SJCRH30 (cell line): Measurements from ENCODE around the gene PHOSPHO2. TPM values are rescaled to one million over a fixed set of nuclear protein-coding genes. Genes with fewer than 3 reads are reported as not detected.
A peak's percentile ranks its signal among the peaks of the same experiment; 100 is the strongest.
"Not testable (repeated sequence)": the region's sequence is repeated elsewhere in the genome, so short reads cannot be mapped to it uniquely, and the experiment has no call there.

Source experiments
- DNase-seq, 2 experiments: peaks; one replicate each; pipeline ENCODE4 v3.0.0-alpha.2; 2015 to 2020
- H3K27ac ChIP-seq: fragments of 250-450 bp; sonication (Bioruptor Pico); 2 replicates; pipeline ENCODE4 v1.5.1; 2020; ENCODE audit warnings: mild to moderate bottlenecking, moderate library complexity
- H3K27me3 ChIP-seq: fragments of 250-450 bp; sonication (Bioruptor Pico); 2 replicates; pipeline ENCODE4 v1.5.1; 2020; ENCODE audit warnings: mild to moderate bottlenecking, moderate library complexity
- H3K36me3 ChIP-seq: fragments of 250-450 bp; sonication (Bioruptor Pico); 2 replicates; pipeline ENCODE4 v1.5.1; 2020; ENCODE audit warnings: mild to moderate bottlenecking, moderate library complexity
- H3K4me1 ChIP-seq: fragments of 250-450 bp; sonication (Bioruptor Pico); 2 replicates; pipeline ENCODE4 v1.5.1; 2020; ENCODE audit warnings: mild to moderate bottlenecking, moderate library complexity
- H3K4me3 ChIP-seq: fragments of 250-450 bp; sonication (Bioruptor Pico); 2 replicates; pipeline ENCODE4 v1.5.1; 2020; ENCODE audit warnings: mild to moderate bottlenecking, moderate library complexity
- H3K9me3 ChIP-seq: fragments of 250-450 bp; sonication (Bioruptor Pico); replicated peaks from 2 replicates; pipeline ENCODE4 v1.5.1; 2020; ENCODE audit warnings: mild to moderate bottlenecking, moderate library complexity
- total RNA-seq: library from RNA; depleted of rRNA; stranded (reverse); fragments of >200 nt; shearing (Covaris generic); gene quantifications from 2 replicates; pipeline ENCODE4 v1.2.3, GENCODE V29; 2014

PHOSPHO2 gene
- total RNA-seq, 1 experiment from 2014 or later: 4.7 TPM

- Histone ChIP-seq H3K4me3 (no peak overlapping the region), H3K9me3 (no peaks in the 10 kb centered on the region), H3K36me3 (no peaks in the 10 kb centered on the region), H3K4me1 (no peaks in the 10 kb centered on the region), H3K27ac (no peak overlapping the region), H3K27me3 (no peaks in the 10 kb centered on the region)
- DNase-seq: no peak
Measured at GRCh38 chr2:169670937-169671336, 23.3 kb upstream of the PHOSPHO2 start.

- no peaks in the 10 kb centered on the region for H3K36me3 ChIP-seq
- no peak overlapping the region for H3K27ac ChIP-seq
- H3K27me3 ChIP-seq: no peaks in the 10 kb centered on the region
- no peak overlapping the region for H3K4me3 ChIP-seq
- DNase-seq: no peak
- no peaks in the 10 kb centered on the region for H3K4me1 ChIP-seq
- no peaks in the 10 kb centered on the region for H3K9me3 ChIP-seq
Measured at GRCh38 chr2:169672406-169672805, 21.9 kb upstream of the PHOSPHO2 start.

GRCh38 chr2:169673106-169673505 lies 21.2 kb upstream of the PHOSPHO2 start:
- no peaks in the 10 kb centered on the region for H3K4me1 ChIP-seq
- H3K27me3 ChIP-seq: no peaks in the 10 kb centered on the region
- H3K36me3 ChIP-seq: no peaks in the 10 kb centered on the region
- DNase-seq: no peak
- H3K9me3 ChIP-seq: no peaks in the 10 kb centered on the region
- no peak overlapping the region for H3K4me3 ChIP-seq
- no peak overlapping the region for H3K27ac ChIP-seq

GRCh38 chr2:169673921-169674320 lies 20.3 kb upstream of the PHOSPHO2 start:
- Histone ChIP-seq H3K9me3 (no peaks in the 10 kb centered on the region), H3K36me3 (no peaks in the 10 kb centered on the region)
- DNase-seq: no peak

GRCh38 chr2:169676357-169676756 lies 17.9 kb upstream of the PHOSPHO2 start:
- H3K27ac ChIP-seq: no peak overlapping the region
- H3K27me3 ChIP-seq: no peaks in the 10 kb centered on the region
- no peaks in the 10 kb centered on the region for H3K36me3 ChIP-seq
- H3K9me3 ChIP-seq: no peaks in the 10 kb centered on the region
- H3K4me3 ChIP-seq: no peak overlapping the region
- DNase-seq: no peak
- no peaks in the 10 kb centered on the region for H3K4me1 ChIP-seq

More at GRCh38 chr2:169673921-169674320, 20.3 kb upstream of the PHOSPHO2 start:
- Histone ChIP-seq H3K4me1 (no peaks in the 10 kb centered on the region), H3K27me3 (no peaks in the 10 kb centered on the region), H3K27ac (no peak overlapping the region), H3K4me3 (no peak overlapping the region)

GRCh38 chr2:169676850-169677249 lies 17.4 kb upstream of the PHOSPHO2 start:
- Histone ChIP-seq H3K4me3 (no peak overlapping the region), H3K9me3 (no peaks in the 10 kb centered on the region), H3K4me1 (no peaks in the 10 kb centered on the region), H3K27ac (no peak overlapping the region), H3K36me3 (no peaks in the 10 kb centered on the region), H3K27me3 (no peaks in the 10 kb centered on the region)
- DNase-seq: no peak

- H3K4me1 ChIP-seq: no peaks in the 10 kb centered on the region
- DNase-seq: no peak
Measured at GRCh38 chr2:169683054-169683424, 11.2 kb upstream of the PHOSPHO2 start.

GRCh38 chr2:169683425-169684134 lies 10.7 kb upstream of the PHOSPHO2 start:
- no peak overlapping the region for H3K4me3 ChIP-seq
- DNase-seq: no peak
- H3K4me1 ChIP-seq: no peaks in the 10 kb centered on the region
- no peak overlapping the region for H3K27ac ChIP-seq
- no peaks in the 10 kb centered on the region for H3K27me3 ChIP-seq
- H3K9me3 ChIP-seq: no peaks in the 10 kb centered on the region
- no peaks in the 10 kb centered on the region for H3K36me3 ChIP-seq

More at GRCh38 chr2:169683054-169683424, 11.2 kb upstream of the PHOSPHO2 start:
- H3K4me3 ChIP-seq: no peak overlapping the region
- no peaks in the 10 kb centered on the region for H3K27me3 ChIP-seq
- no peaks in the 10 kb centered on the region for H3K9me3 ChIP-seq
- no peak overlapping the region for H3K27ac ChIP-seq
- H3K36me3 ChIP-seq: no peaks in the 10 kb centered on the region

GRCh38 chr2:169684135-169684565 lies 10.1 kb upstream of the PHOSPHO2 start:
- Histone ChIP-seq H3K36me3 (no peaks in the 10 kb centered on the region), H3K27me3 (no peaks in the 10 kb centered on the region)
- peak in 1 of 2 experiments; percentile 20 for DNase-seq

GRCh38 chr2:169684712-169685111 lies 9.6 kb upstream of the PHOSPHO2 start:
- H3K27me3 ChIP-seq, H3K4me3 ChIP-seq, DNase-seq, H3K4me1 ChIP-seq, H3K36me3 ChIP-seq, H3K9me3 ChIP-seq, H3K27ac ChIP-seq: not testable (repeated sequence)

More at GRCh38 chr2:169684135-169684565, 10.1 kb upstream of the PHOSPHO2 start:
- Histone ChIP-seq H3K4me1 (no peaks in the 10 kb centered on the region), H3K9me3 (no peaks in the 10 kb centered on the region), H3K4me3 (no peak overlapping the region), H3K27ac (no peak overlapping the region)

- not testable (repeated sequence) for H3K4me3 ChIP-seq, H3K4me1 ChIP-seq, H3K36me3 ChIP-seq, H3K27ac ChIP-seq, DNase-seq, H3K9me3 ChIP-seq, H3K27me3 ChIP-seq
Measured at GRCh38 chr2:169686825-169687224, 7.4 kb upstream of the PHOSPHO2 start.

- not testable (repeated sequence) for H3K27me3 ChIP-seq, H3K36me3 ChIP-seq, H3K9me3 ChIP-seq, H3K4me1 ChIP-seq, H3K27ac ChIP-seq, H3K4me3 ChIP-seq, DNase-seq
Measured at GRCh38 chr2:169687943-169688342, 6.3 kb upstream of the PHOSPHO2 start.

GRCh38 chr2:169690958-169691357 lies 3.3 kb upstream of the PHOSPHO2 start:
- no peaks in the 10 kb centered on the region for H3K36me3 ChIP-seq
- no peaks in the 10 kb centered on the region for H3K27me3 ChIP-seq
- H3K4me3 ChIP-seq: no peak overlapping the region
- H3K4me1 ChIP-seq: no peaks in the 10 kb centered on the region; the same call in 1 of the 2 replicates
- DNase-seq: no peak
- no peaks in the 10 kb centered on the region; the same call in 1 of the 2 replicates for H3K9me3 ChIP-seq
- H3K27ac ChIP-seq: no peak overlapping the region

GRCh38 chr2:169692718-169693117 lies 1.6 kb upstream of the PHOSPHO2 start:
- Histone ChIP-seq H3K4me3 (no peak overlapping the region), H3K4me1 (no peaks in the 10 kb centered on the region; the same call in 1 of the 2 replicates), H3K27ac (no peak overlapping the region), H3K9me3 (no peaks in the 10 kb centered on the region; the same call in 1 of the 2 replicates), H3K27me3 (no peaks in the 10 kb centered on the region), H3K36me3 (no peaks in the 10 kb centered on the region)
- DNase-seq: no peak

- DNase-seq: no peak
- Histone ChIP-seq H3K4me1 (no peaks in the 10 kb centered on the region; the same call in 1 of the 2 replicates), H3K4me3 (peak overlapping the region; percentile 86), H3K27ac (no peak overlapping the region), H3K36me3 (0 out of 2 replicates have a peak, but pooled peaks cover 2% of the 10 kb centered on the region), H3K27me3 (no peaks in the 10 kb centered on the region), H3K9me3 (no peaks in the 10 kb centered on the region; the same call in 1 of the 2 replicates)
Measured at GRCh38 chr2:169693360-169693759, 909 bp upstream of the PHOSPHO2 start.

- peak overlapping the region; percentile 86 for H3K4me3 ChIP-seq
- DNase-seq: no peak
- H3K27me3 ChIP-seq: no peaks in the 10 kb centered on the region
- no peaks in the 10 kb centered on the region; the same call in 1 of the 2 replicates for H3K4me1 ChIP-seq
- 0 out of 2 replicates have a peak, but pooled peaks cover 2% of the 10 kb centered on the region for H3K36me3 ChIP-seq
- H3K27ac ChIP-seq: peak overlapping the region; percentile 67
- no peaks in the 10 kb centered on the region for H3K9me3 ChIP-seq
Measured at GRCh38 chr2:169694894-169695260, 608 bp downstream of the PHOSPHO2 start.
